Spleen (tissue), 11 donors: ENCODE data around the gene PPP1R9B. TPM values are rescaled to one million over a fixed set of nuclear protein-coding genes. Genes with fewer than 3 reads are reported as not detected.

ENCODE experiments used
- DNase-seq: peaks from one replicate; pipeline ENCODE4 v3.0.0-alpha.2; 2020
- H3K27ac ChIP-seq, 8 donors: fragments of 200-600 bp; sonication (generic) in 7 of 8; 1 replicate in 4 of 8; 2 replicates in 4 of 8; pipeline versions ENCODE4 v1.5.0 to v1.8.0; 2016 to 2021; ENCODE audit warnings: inconsistent platforms in 4 of 8, mild to moderate bottlenecking in 4 of 8, moderate library complexity in 1 of 8
- H3K27me3 ChIP-seq, 7 donors: fragments of 200-600 bp; sonication (generic) in 6 of 7; replicated peaks in 1 of 7; 1 replicate in 4 of 7; 2 replicates in 3 of 7; pipeline versions ENCODE4 v1.5.0 to v1.8.0; 2016 to 2021; ENCODE audit warnings: inconsistent platforms in 3 of 7, mild to moderate bottlenecking in 1 of 7
- H3K36me3 ChIP-seq, 6 donors: fragments of 200-600 bp; sonication (generic) in 5 of 6; 1 replicate in 4 of 6; 2 replicates in 2 of 6; pipeline versions ENCODE4 v1.5.0 to v1.8.0; 2016 to 2021; ENCODE audit warnings: inconsistent platforms in 2 of 6
- H3K4me1 ChIP-seq, 6 donors: fragments of 200-600 bp; sonication (generic) in 5 of 6; 1 replicate in 3 of 6; 2 replicates in 3 of 6; pipeline versions ENCODE4 v1.5.0 to v1.8.0; 2016 to 2021; ENCODE audit warnings: inconsistent platforms in 3 of 6
- H3K4me3 ChIP-seq, 8 donors: fragments of 200-600 bp; sonication (generic) in 7 of 8; 1 replicate in 4 of 8; 2 replicates in 4 of 8; pipeline versions ENCODE4 v1.5.0 to v1.8.0; 2016 to 2021; ENCODE audit warnings: inconsistent platforms in 4 of 8, mild to moderate bottlenecking in 4 of 8, moderate library complexity in 2 of 8
- H3K9me3 ChIP-seq, 8 donors: fragments of 200-600 bp; sonication (generic) in 7 of 8; 1 replicate in 4 of 8; 2 replicates in 4 of 8; pipeline versions ENCODE4 v1.5.0 to v1.8.0; 2016 to 2021; ENCODE audit warnings: inconsistent platforms in 4 of 8
- POLR2A ChIP-seq, 3 donors: fragments of 450-650 bp; IDR thresholded peaks; one replicate each; pipeline ENCODE4 v1.5.1; 2017; ENCODE audit warnings: antibody characterized with exemption in 3 of 3, mild to moderate bottlenecking in 1 of 3
- POLR2AphosphoS5 ChIP-seq, 3 donors: sonication (generic); formaldehyde crosslinking; IDR thresholded peaks; one replicate each; pipeline ENCODE4 v1.5.1; 2017; ENCODE audit warnings: antibody characterized with exemption in 3 of 3
- WGBS, 5 donors: extraction: QIAGEN DNeasy Blood & Tissue Kit in 3 of 5; methylation state at CpG; one replicate each; pipeline versions ENCODE4 v1.1.5 to v1.1.7; 2013 to 2018; 5-methylcytosine and 5-hydroxymethylcytosine counted together
- intact Hi-C: fragments of 100-400 bp; cut with DNase I; formaldehyde crosslinking; loops from one replicate; pipeline ENCODE4 v1.15.0; 2023; ENCODE audit warnings: low total_unique reads
- polyA plus RNA-seq, 3 donors: library from polyadenylated mRNA; stranded (reverse); fragments of 200-250 nt; gene quantifications; one replicate each; pipeline ENCODE4 v1.2.1, GENCODE V29; 2013
- total RNA-seq, 7 donors: library from RNA; depleted of rRNA in 3 of 7; stranded (reverse); fragments of >200 nt in 3 of 7; fragmentation: NEBNext Ultra II Directional in 4 of 7; extraction: Animal tissue kit (Norgen Biotek cat#: 25700) in 4 of 7; gene quantifications; one replicate each; pipeline versions ENCODE4 v1.1.0 to v1.2.1, GENCODE V29; 2016 to 2021
- TF ChIP-seq, protein P1 (sequence below), 11 experiments: fragments of 200-600 bp in 7 of 11; fragments of 450-650 bp in 4 of 11; sonication (generic) in 4 of 11; IDR thresholded peaks in 8 of 11; conservative IDR thresholded peaks in 3 of 11; 1 replicate in 7 of 11; 2 replicates in 4 of 11; pipeline versions ENCODE4 v1.4.0 to v1.8.0; 2016 to 2021; ENCODE audit warnings: antibody characterized with exemption in 11 of 11, inconsistent platforms in 4 of 11, mild to moderate bottlenecking in 1 of 11
- donor health status: healthy with polysubstance abuse.
- donor health status: DM: no; HTN: no; CAD: no; lungs with moderate emphysema.
- donor health status: DM: no; HTN: no; CAD: no.
- donor health status: Bipolar disorder and iron deficiency.
- donor health status: healthy.
- donor health status: DM: no; HTN: no; CAD: no.
- donor health status: DM: yes; HTN: yes; CAD: no.

Gene PPP1R9B
- total and polyA plus RNA-seq, 10 donors: 30.0 to 136 (median 86.2) TPM

GRCh38 chr17:50173335-50173941 lies 23.0 kb upstream of the PPP1R9B start:
- no peaks in the 10 kb centered on the region for H3K36me3 ChIP-seq
- DNase-seq: no peak
- peak overlapping the region in 1 of 8 donors; percentile 21 for H3K27ac ChIP-seq
- intact Hi-C loops: no loop called here
- H3K9me3 ChIP-seq: no peaks in the 10 kb centered on the region
- peaks cover 0 to 4% (median 0%) of the 10 kb centered on the region in 7 donors for H3K27me3 ChIP-seq
- TF ChIP-seq, protein P1, sequence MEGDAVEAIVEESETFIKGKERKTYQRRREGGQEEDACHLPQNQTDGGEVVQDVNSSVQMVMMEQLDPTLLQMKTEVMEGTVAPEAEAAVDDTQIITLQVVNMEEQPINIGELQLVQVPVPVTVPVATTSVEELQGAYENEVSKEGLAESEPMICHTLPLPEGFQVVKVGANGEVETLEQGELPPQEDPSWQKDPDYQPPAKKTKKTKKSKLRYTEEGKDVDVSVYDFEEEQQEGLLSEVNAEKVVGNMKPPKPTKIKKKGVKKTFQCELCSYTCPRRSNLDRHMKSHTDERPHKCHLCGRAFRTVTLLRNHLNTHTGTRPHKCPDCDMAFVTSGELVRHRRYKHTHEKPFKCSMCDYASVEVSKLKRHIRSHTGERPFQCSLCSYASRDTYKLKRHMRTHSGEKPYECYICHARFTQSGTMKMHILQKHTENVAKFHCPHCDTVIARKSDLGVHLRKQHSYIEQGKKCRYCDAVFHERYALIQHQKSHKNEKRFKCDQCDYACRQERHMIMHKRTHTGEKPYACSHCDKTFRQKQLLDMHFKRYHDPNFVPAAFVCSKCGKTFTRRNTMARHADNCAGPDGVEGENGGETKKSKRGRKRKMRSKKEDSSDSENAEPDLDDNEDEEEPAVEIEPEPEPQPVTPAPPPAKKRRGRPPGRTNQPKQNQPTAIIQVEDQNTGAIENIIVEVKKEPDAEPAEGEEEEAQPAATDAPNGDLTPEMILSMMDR (IDR thresholded peaks at IDR 0.05 in 8 of 11, conservative IDR thresholded peaks at IDR 0.05 in 3 of 11): no peak
- no peak for TF ChIP-seq POLR2AphosphoS5 (IDR thresholded peaks at IDR 0.05)
- no peak for TF ChIP-seq POLR2A (IDR thresholded peaks at IDR 0.05)
- H3K4me3 ChIP-seq: no peak overlapping the region
- peaks cover 9 to 36% (median 19%) of the 10 kb centered on the region in 6 donors for H3K4me1 ChIP-seq
- WGBS, 5 donors: 52 to 80% (median 73%) methylated on average over 10 of the region's 10 CpGs

- peak overlapping the region in 1 of 8 donors; percentile 21 for H3K27ac ChIP-seq
- intact Hi-C loops: no loop called here
- no peaks in the 10 kb centered on the region for H3K36me3 ChIP-seq
These were observed 22.5 kb upstream of the PPP1R9B start for GRCh38 chr17:50172936-50173334.

DNA sequence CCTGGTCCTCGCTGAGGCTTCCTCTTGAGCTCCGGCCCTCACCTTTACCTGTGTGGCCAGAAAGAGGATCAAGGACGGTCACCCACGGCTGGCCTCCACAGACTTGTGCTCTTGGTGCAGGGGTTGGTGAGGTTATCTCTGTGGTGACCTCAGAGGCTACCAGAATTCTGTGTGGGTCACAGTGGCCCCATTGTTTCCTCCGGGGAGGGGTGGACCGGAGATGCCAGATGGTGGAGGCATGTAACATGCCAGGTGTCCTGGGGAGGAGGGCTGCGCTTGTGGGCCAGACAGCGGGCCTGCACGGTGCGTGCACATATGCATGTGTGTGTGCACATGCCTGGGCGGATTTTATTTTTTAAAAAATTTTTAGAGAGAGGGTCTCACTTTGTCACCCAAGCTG lies 21.7 kb upstream of the PPP1R9B start:
- Histone ChIP-seq H3K9me3 (no peaks in the 10 kb centered on the region), H3K36me3 (no peaks in the 10 kb centered on the region), H3K4me1 (peaks cover 0 to 27% (median 9%) of the 10 kb centered on the region in 6 donors), H3K27ac (no peak overlapping the region), H3K27me3 (peaks cover 0 to 7% (median 0%) of the 10 kb centered on the region in 7 donors), H3K4me3 (no peak overlapping the region)
- intact Hi-C loops: no loop called here
- TF ChIP-seq, protein P1 (IDR thresholded peaks at IDR 0.05 in 8 of 11, conservative IDR thresholded peaks at IDR 0.05 in 3 of 11): no peak
- TF ChIP-seq POLR2A (IDR thresholded peaks at IDR 0.05) (no peak), POLR2AphosphoS5 (IDR thresholded peaks at IDR 0.05) (no peak)
- 90 to 97% (median 91%) methylated on average over 9 to 11 of the region's 11 CpGs for WGBS, 5 donors
- no peak for DNase-seq

More at GRCh38 chr17:50172936-50173334, 22.5 kb upstream of the PPP1R9B start:
- Histone ChIP-seq H3K9me3 (no peaks in the 10 kb centered on the region), H3K4me3 (no peak overlapping the region), H3K4me1 (peaks cover 4 to 35% (median 14%) of the 10 kb centered on the region in 6 donors), H3K27me3 (peaks cover 0 to 7% (median 0%) of the 10 kb centered on the region in 7 donors)
- 73 to 85% (median 85%) methylated on average over 6 of the region's 6 CpGs for WGBS, 5 donors
- no peak for DNase-seq
- no peak for TF ChIP-seq POLR2AphosphoS5 (IDR thresholded peaks at IDR 0.05)
- TF ChIP-seq POLR2A (IDR thresholded peaks at IDR 0.05): no peak
- TF ChIP-seq, protein P1 (IDR thresholded peaks at IDR 0.05 in 8 of 11, conservative IDR thresholded peaks at IDR 0.05 in 3 of 11): no peak

GRCh38 chr17:50171371-50172071 lies 21.0 kb upstream of the PPP1R9B start:
- TF ChIP-seq, protein P1 (IDR thresholded peaks at IDR 0.05 in 8 of 11, conservative IDR thresholded peaks at IDR 0.05 in 3 of 11): no peak
- TF ChIP-seq POLR2A (IDR thresholded peaks at IDR 0.05): no peak
- no peak for TF ChIP-seq POLR2AphosphoS5 (IDR thresholded peaks at IDR 0.05)
- 90 to 96% (median 93%) methylated on average over 14 to 17 of the region's 17 CpGs for WGBS, 5 donors
- Histone ChIP-seq H3K27ac (no peak overlapping the region), H3K4me3 (no peak overlapping the region), H3K36me3 (no peaks in the 10 kb centered on the region), H3K9me3 (no peaks in the 10 kb centered on the region), H3K27me3 (peaks cover 0 to 7% (median 0%) of the 10 kb centered on the region in 7 donors), H3K4me1 (peaks cover 0 to 24% (median 8%) of the 10 kb centered on the region in 6 donors)
- intact Hi-C loops: no loop called here
- no peak for DNase-seq
